CD14-positive monocyte (primary cell): ENCODE measurements around the gene ADAMTSL4. TPM values are rescaled to one million over a fixed set of nuclear protein-coding genes. Genes with fewer than 3 reads are reported as not detected.
A peak's percentile ranks its signal among the peaks of the same experiment; 100 is the strongest.

ENCODE experiments used
- DNase-seq, 3 donors: peaks; one replicate each; pipeline ENCODE4 v3.0.0-alpha.2; 2011 to 2022
- H2AFZ ChIP-seq: 2 replicates; pipeline ENCODE4 v1.6.0; 2012; ENCODE audit warnings: mild to moderate bottlenecking, low read depth, low read length, inconsistent platforms; ENCODE audit not compliant: insufficient read depth, poor library complexity, severe bottlenecking
- H3K27ac ChIP-seq, 2 donors: 1 replicate in 1 of 2; 2 replicates in 1 of 2; pipeline ENCODE4 v1.5.1; 2012 to 2013; ENCODE audit warnings: low read length in 2 of 2, control low read depth in 1 of 2, inconsistent platforms in 1 of 2, low read depth in 1 of 2, mild to moderate bottlenecking in 1 of 2
- H3K27me3 ChIP-seq, 2 donors: one replicate each; pipeline versions ENCODE4 v1.6.0 to v1.6.1; 2011 to 2013; ENCODE audit warnings: low read length in 2 of 2; ENCODE audit not compliant: control insufficient read depth in 2 of 2, insufficient read depth in 2 of 2
- H3K36me3 ChIP-seq, 2 donors: replicated peaks in 1 of 2; 1 replicate in 1 of 2; 2 replicates in 1 of 2; pipeline versions ENCODE4 v1.5.1 to v1.6.1; 2012 to 2013; ENCODE audit warnings: low read length in 2 of 2, control low read depth in 1 of 2, inconsistent platforms in 1 of 2, mild to moderate bottlenecking in 1 of 2; ENCODE audit not compliant: insufficient read depth in 2 of 2, control insufficient read depth in 1 of 2
- H3K4me1 ChIP-seq, 2 donors: 1 replicate in 1 of 2; 2 replicates in 1 of 2; pipeline versions ENCODE4 v1.5.1 to v1.6.1; 2012 to 2013; ENCODE audit warnings: low read length in 2 of 2, control low read depth in 1 of 2, inconsistent platforms in 1 of 2, mild to moderate bottlenecking in 1 of 2, moderate library complexity in 1 of 2; ENCODE audit not compliant: insufficient read depth in 2 of 2, control insufficient read depth in 1 of 2
- H3K4me2 ChIP-seq: replicated peaks from 2 replicates; pipeline ENCODE3; 2012; ENCODE audit warnings: low read length, moderate library complexity, mild to moderate bottlenecking; ENCODE audit not compliant: poor library complexity, severe bottlenecking; ENCODE audit errors: extremely low read depth
- H3K4me3 ChIP-seq, 3 experiments: fragments of 200-600 bp in 1 of 3; sonication (generic) in 1 of 3; replicated peaks in 1 of 3; 1 replicate in 2 of 3; 2 replicates in 1 of 3; pipeline ENCODE4 v1.5.1; 2011 to 2013; ENCODE audit warnings: low read length in 3 of 3, mild to moderate bottlenecking in 3 of 3, control low read depth in 2 of 3, low read depth in 2 of 3, inconsistent platforms in 1 of 3, moderate library complexity in 1 of 3
- H3K79me2 ChIP-seq: 2 replicates; pipeline ENCODE4 v1.6.0; 2012; ENCODE audit warnings: mild to moderate bottlenecking, control low read depth, inconsistent platforms, low read length, moderate library complexity; ENCODE audit not compliant: insufficient read depth
- H3K9ac ChIP-seq: 2 replicates; pipeline ENCODE4 v1.6.0; 2017; ENCODE audit warnings: low read length, mild to moderate bottlenecking; ENCODE audit not compliant: insufficient read depth, poor library complexity, severe bottlenecking
- H3K9me3 ChIP-seq, 2 donors: replicated peaks in 1 of 2; 1 replicate in 1 of 2; 2 replicates in 1 of 2; pipeline versions ENCODE4 v1.5.1 to v1.6.1; 2012 to 2013; ENCODE audit warnings: low read length in 2 of 2, control low read depth in 1 of 2; ENCODE audit not compliant: control insufficient read depth in 1 of 2, insufficient read depth in 1 of 2
- H4K20me1 ChIP-seq: 2 replicates; pipeline ENCODE4 v1.6.0; 2012; ENCODE audit warnings: mild to moderate bottlenecking, low read length, control low read depth, moderate library complexity; ENCODE audit not compliant: insufficient read depth
- H3K27ac Mint-ChIP-seq, 7 donors: one replicate each; pipeline ENCODE4 v1.8.0; 2020; ENCODE audit warnings: mild to moderate bottlenecking in 7 of 7, mixed read lengths in 7 of 7, moderate library complexity in 6 of 7, inconsistent platforms in 2 of 7
- H3K27me3 Mint-ChIP-seq, 3 donors: one replicate each; pipeline ENCODE4 v1.8.0; 2021 to 2022; ENCODE audit warnings: low read depth in 3 of 3, mild to moderate bottlenecking in 3 of 3, mixed read lengths in 3 of 3, moderate library complexity in 3 of 3, inconsistent platforms in 1 of 3
- H3K36me3 Mint-ChIP-seq, 2 donors: one replicate each; pipeline ENCODE4 v1.8.0; 2020; ENCODE audit warnings: mixed read lengths in 2 of 2, inconsistent platforms in 1 of 2, mild to moderate bottlenecking in 1 of 2
- H3K4me1 Mint-ChIP-seq: one replicate; pipeline ENCODE4 v1.8.0; 2020; ENCODE audit warnings: mild to moderate bottlenecking, mixed read lengths
- H3K4me3 Mint-ChIP-seq, 2 donors: one replicate each; pipeline ENCODE4 v1.8.0; 2020; ENCODE audit warnings: mild to moderate bottlenecking in 2 of 2, mixed read lengths in 2 of 2, moderate library complexity in 1 of 2
- H3K9me3 Mint-ChIP-seq, 7 donors: one replicate each; pipeline ENCODE4 v1.8.0; 2020 to 2022; ENCODE audit warnings: mixed read lengths in 7 of 7, mild to moderate bottlenecking in 6 of 7, moderate library complexity in 6 of 7, inconsistent platforms in 2 of 7
- CTCF ChIP-seq: fragments of 200-600 bp; IDR thresholded peaks from one replicate; pipeline ENCODE4 v1.8.0; 2022; ENCODE audit warnings: antibody characterized with exemption, mild to moderate bottlenecking
- WGBS: methylation state at CpG from one replicate; pipeline ENCODE4 v1.1.5; 2013; ENCODE audit warnings: missing lambda C conversion rate; ENCODE audit not compliant: insufficient coverage; 5-methylcytosine and 5-hydroxymethylcytosine counted together
- intact Hi-C, 2 donors: fragments of 100-400 bp; cut with micrococcal nuclease; formaldehyde crosslinking; loops; one replicate each; pipeline versions ENCODE4 v1.15.0 to v1.15.1; 2023
- polyA plus RNA-seq, 3 donors: library from polyadenylated mRNA; depleted of rRNA in 1 of 3; unstranded in 2 of 3; stranded (reverse) in 1 of 3; fragments of 300-500 nt in 2 of 3; fragments of >200 nt in 1 of 3; fragmentation: Illumina TruSeq in 2 of 3; gene quantifications; 1 replicate in 2 of 3; 2 replicates in 1 of 3; pipeline ENCODE4 v1.2.3, GENCODE V29; 2012 to 2021

Gene ADAMTSL4
- polyA plus RNA-seq, 3 donors: 2.5 to 109 (median 2.8) TPM

- H3K27ac ChIP-seq: peak overlapping the region; percentile 88 to 94
- H3K36me3 ChIP-seq: peaks cover 32 to 49% of the 10 kb centered on the region in 2 donors
- no peaks in the 10 kb centered on the region for H3K9me3 ChIP-seq
- H3K4me1 ChIP-seq: peaks cover 72 to 73% of the 10 kb centered on the region in 2 donors
- DNase-seq: peak; percentile 74 to 79 (median 76)
- peak overlapping the region; percentile 98 for H3K4me2 ChIP-seq
- H4K20me1 ChIP-seq: peaks cover 98% of the 10 kb centered on the region
- peaks cover 0 to 2% (median 0%) of the 10 kb centered on the region in 3 donors for H3K27me3 Mint-ChIP-seq
- peak overlapping the region; percentile 46 to 92 (median 61) for H3K4me3 ChIP-seq
- H3K9me3 Mint-ChIP-seq: peaks cover 0 to 3% (median 0%) of the 10 kb centered on the region in 7 donors
- WGBS: 15% methylated on average over 6 of the region's 17 CpGs
- H3K4me1 Mint-ChIP-seq: peaks cover 64% of the 10 kb centered on the region
- peak; percentile 62 for TF ChIP-seq CTCF
- H3K27me3 ChIP-seq: no peaks in the 10 kb centered on the region
- intact Hi-C loops: loop anchor here (5.0 kb wide), 2 partner anchors 62 to 67 kb away; partner anchors contain the start of gene ENSA (in 1 of the 2)
- peaks cover 54 to 71% of the 10 kb centered on the region in 2 donors for H3K36me3 Mint-ChIP-seq
- H3K27ac Mint-ChIP-seq: peak overlapping the region; percentile 96 to 100 (median 98)
- peak overlapping the region; percentile 93 for H3K4me3 Mint-ChIP-seq
- peak overlapping the region; percentile 77 for H3K9ac ChIP-seq
- H3K79me2 ChIP-seq: peaks cover 70% of the 10 kb centered on the region
- peak overlapping the region; percentile 37 for H2AFZ ChIP-seq
These were observed 11.5 kb downstream of the ADAMTSL4 start for GRCh38 chr1:150560576-150561253.

- under 1% methylated on average over 24 of the region's 32 CpGs for WGBS
- Histone ChIP-seq H3K36me3 (peaks cover 25 to 42% of the 10 kb centered on the region in 2 donors), H4K20me1 (peaks cover 98% of the 10 kb centered on the region), H3K27ac (peak overlapping the region; percentile 88 to 94), H3K9me3 (no peaks in the 10 kb centered on the region), H3K79me2 (peaks cover 73% of the 10 kb centered on the region), H3K27me3 (no peaks in the 10 kb centered on the region), H2AFZ (peak overlapping the region; percentile 37), H3K9ac (peak overlapping the region; percentile 77), H3K4me1 (peaks cover 78 to 79% of the 10 kb centered on the region in 2 donors), H3K4me2 (peak overlapping the region; percentile 98), H3K4me3 (peak overlapping the region; percentile 46 to 92 (median 61))
- peaks cover 69% of the 10 kb centered on the region for H3K4me1 Mint-ChIP-seq
- peaks cover 49 to 69% of the 10 kb centered on the region in 2 donors for H3K36me3 Mint-ChIP-seq
- peaks cover 0 to 3% (median 0%) of the 10 kb centered on the region in 7 donors for H3K9me3 Mint-ChIP-seq
- intact Hi-C loops: loop anchor here (5.0 kb wide), 2 partner anchors 61 to 66 kb away; partner anchors contain the start of gene ENSA (in 1 of the 2)
- H3K27ac Mint-ChIP-seq: peak overlapping the region; percentile 96 to 100 (median 98)
- no peak for TF ChIP-seq CTCF
- H3K4me3 Mint-ChIP-seq: peak overlapping the region; percentile 93
- peaks cover 0 to 2% (median 0%) of the 10 kb centered on the region in 3 donors for H3K27me3 Mint-ChIP-seq
- peak; percentile 66 to 73 (median 67) for DNase-seq
These were observed 12.2 kb downstream of the ADAMTSL4 start for GRCh38 chr1:150561254-150561973.
